ENCODE data around the gene TMPO. TPM values are rescaled to one million over a fixed set of nuclear protein-coding genes. Genes with fewer than 3 reads are reported as not detected.

The TMPO gene
- total RNA-seq, 2 donors from 2014 or later = 29.2 to 34.0 TPM

DNA sequence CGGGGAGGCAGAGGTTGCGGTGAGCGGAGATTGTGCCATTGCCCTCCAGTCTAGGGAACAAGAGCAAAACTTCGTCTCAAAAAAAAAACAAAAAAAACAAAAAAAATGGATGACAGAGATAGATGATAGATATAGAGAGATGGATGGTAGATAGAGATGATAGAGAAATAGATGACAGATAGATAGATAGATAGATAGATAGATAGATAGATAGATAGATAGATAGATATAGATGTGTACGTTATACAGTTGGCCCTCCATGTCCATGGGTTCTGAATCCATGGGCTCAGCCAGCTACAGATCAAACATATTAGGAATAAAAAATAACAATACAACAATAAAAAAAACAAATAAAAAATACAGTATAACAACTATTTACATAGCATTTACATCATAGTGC is 65.3 kb downstream of the TMPO start:
- no peak overlapping the region for H3K27ac ChIP-seq
- no peaks in the 10 kb centered on the region for H3K4me1 ChIP-seq

DNA sequence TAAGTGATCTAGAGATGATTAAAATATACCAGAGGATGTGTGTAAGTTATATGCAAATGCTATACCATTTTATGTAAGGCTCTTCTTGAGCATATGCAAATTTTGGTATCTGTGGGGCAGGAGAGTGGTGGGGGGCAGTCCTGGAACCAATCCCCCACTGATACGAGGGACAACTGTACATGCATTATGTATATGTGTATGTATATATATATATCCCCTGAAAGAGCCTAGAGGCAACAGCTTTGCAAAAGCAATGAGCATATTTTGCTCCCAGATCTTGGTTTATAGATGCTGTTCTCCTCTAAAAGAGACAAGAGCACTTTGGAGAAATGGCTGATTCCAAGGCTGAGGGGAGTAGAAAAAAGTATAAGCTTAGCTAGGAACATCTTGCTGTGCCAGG is 65.7 kb downstream of the TMPO start:
- no peak for TF ChIP-seq CTCF (IDR thresholded peaks at IDR 0.05)
- no peaks in the 10 kb centered on the region for H3K9me3 ChIP-seq
- no peaks in the 10 kb centered on the region for H3K36me3 ChIP-seq
- H3K4me1 ChIP-seq = no peaks in the 10 kb centered on the region
- no peak overlapping the region for H3K27ac ChIP-seq
- no peaks in the 10 kb centered on the region for H3K27me3 ChIP-seq
- no peak for DNase-seq (ENCODE audit: low spot score)
- H3K4me3 ChIP-seq = no peak overlapping the region

More for the DNA sequence above, 65.3 kb downstream of the TMPO start:
- Histone ChIP-seq H3K4me3 (no peak overlapping the region), H3K9me3 (no peaks in the 10 kb centered on the region), H3K36me3 (no peaks in the 10 kb centered on the region), H3K27me3 (no peaks in the 10 kb centered on the region)
- no peak for DNase-seq (ENCODE audit: low spot score)
- no peak for TF ChIP-seq CTCF (IDR thresholded peaks at IDR 0.05)

DNA sequence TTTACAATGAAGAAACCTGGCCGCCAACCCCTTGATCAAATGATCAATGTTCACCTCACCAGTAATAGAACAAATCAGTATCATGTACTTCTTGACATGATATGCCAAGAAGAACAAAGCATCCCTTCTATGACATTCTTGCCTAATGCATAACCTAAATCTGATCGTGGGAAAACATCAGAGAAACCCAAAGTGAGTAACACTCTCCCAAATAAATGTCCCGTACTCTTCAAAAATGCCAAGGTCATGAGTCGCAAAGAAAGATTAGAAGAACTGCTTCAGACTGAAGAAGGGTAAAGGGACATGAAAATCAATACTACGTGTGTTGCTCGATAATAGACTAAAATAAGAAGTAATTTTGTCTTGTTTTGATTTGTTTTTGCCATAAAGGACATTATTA is 66.7 kb downstream of the TMPO start:
- Histone ChIP-seq H3K27me3 (no peaks in the 10 kb centered on the region), H3K36me3 (no peaks in the 10 kb centered on the region), H3K4me1 (no peaks in the 10 kb centered on the region), H3K9me3 (no peaks in the 10 kb centered on the region), H3K4me3 (no peak overlapping the region), H3K27ac (no peak overlapping the region)
- DNase-seq (ENCODE audit: low spot score) = no peak
- no peak for TF ChIP-seq CTCF (IDR thresholded peaks at IDR 0.05)

- H3K27ac ChIP-seq = no peak overlapping the region
- no peak for DNase-seq (ENCODE audit: low spot score)
Measured at GRCh38 chr12:98587084-98587483, 71.7 kb downstream of the TMPO start.

DNA sequence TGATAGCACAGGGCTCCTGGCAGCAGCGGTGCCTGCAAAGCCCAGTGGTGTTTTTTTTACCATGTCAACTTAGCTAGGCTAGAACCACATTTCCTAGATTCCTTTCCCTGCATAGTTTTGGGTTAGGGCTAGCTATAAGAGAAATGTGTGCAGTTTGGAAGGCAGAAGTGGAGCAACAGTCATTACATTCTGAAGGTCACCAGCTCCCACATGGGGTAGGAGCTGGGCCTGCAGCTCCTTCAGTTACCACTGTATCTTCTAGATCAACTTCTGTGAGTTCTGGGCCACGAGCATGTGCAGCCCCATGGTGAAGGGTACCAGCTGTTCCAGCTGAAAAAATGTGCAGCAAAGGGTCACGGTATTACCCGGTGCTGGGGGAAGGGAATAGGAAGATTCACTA is 75.8 kb downstream of the TMPO start:
- DNase-seq (ENCODE audit: low spot score) = no peak
- Histone ChIP-seq H3K27me3 (no peaks in the 10 kb centered on the region), H3K9me3 (no peaks in the 10 kb centered on the region), H3K4me3 (no peak overlapping the region), H3K36me3 (peaks cover 9% of the 10 kb centered on the region), H3K27ac (no peak overlapping the region), H3K4me1 (peaks cover 0 to 15% of the 10 kb centered on the region in 2 donors)
- no peak for TF ChIP-seq CTCF (IDR thresholded peaks at IDR 0.05)

More at GRCh38 chr12:98587084-98587483, 71.7 kb downstream of the TMPO start:
- Histone ChIP-seq H3K9me3 (no peaks in the 10 kb centered on the region), H3K36me3 (no peaks in the 10 kb centered on the region), H3K27me3 (no peaks in the 10 kb centered on the region), H3K4me3 (no peak overlapping the region), H3K4me1 (no peaks in the 10 kb centered on the region)
- no peak for TF ChIP-seq CTCF (IDR thresholded peaks at IDR 0.05)

- H3K27ac ChIP-seq = peak overlapping the region; percentile 97 to 100
- H3K9me3 ChIP-seq = no peaks in the 10 kb centered on the region
- no peaks in the 10 kb centered on the region for H3K27me3 ChIP-seq
- H3K4me3 ChIP-seq = peak overlapping the region; percentile 76 to 100
- H3K36me3 ChIP-seq = peaks cover 26% of the 10 kb centered on the region
- no peak for TF ChIP-seq CTCF (IDR thresholded peaks at IDR 0.05)
- DNase-seq (ENCODE audit: low spot score) = no peak
- peaks cover 0 to 27% of the 10 kb centered on the region in 2 donors for H3K4me1 ChIP-seq
Measured at GRCh38 chr12:98592825-98593322, 77.5 kb downstream of the TMPO start.

Data from right atrium auricular region (tissue), 2 donors.